ENCODE data around the gene SLC25A38.
"Not testable (repeated sequence)": the region's sequence is repeated elsewhere in the genome, so short reads cannot be mapped to it uniquely, and the experiment has no call there.

SLC25A38 gene

DNA sequence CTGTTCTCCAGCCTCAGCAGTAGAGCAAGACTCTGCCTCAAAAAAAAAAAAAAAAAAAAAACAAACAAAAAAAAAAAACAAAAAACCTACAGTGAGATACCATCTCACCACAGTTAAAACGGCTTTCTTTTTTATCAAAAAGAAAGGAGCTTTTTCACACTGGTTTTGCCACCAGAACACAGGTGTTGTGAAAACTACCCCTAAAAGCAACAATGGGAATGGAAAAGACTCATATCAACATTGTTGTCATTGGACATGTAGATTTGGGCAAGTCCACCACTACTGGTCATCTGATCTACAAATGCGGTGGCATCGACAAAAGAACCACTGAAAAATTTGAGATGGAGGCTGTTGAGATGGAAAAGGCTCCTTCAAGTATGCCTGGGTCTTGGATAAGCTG lies 24.8 kb upstream of the SLC25A38 start:
- no peak overlapping the region for H3K4me3 ChIP-seq (ENCODE audit: low read depth, low read length)
- no peak for DNase-seq (ENCODE audit: low read depth)
- TF ChIP-seq, protein P1, sequence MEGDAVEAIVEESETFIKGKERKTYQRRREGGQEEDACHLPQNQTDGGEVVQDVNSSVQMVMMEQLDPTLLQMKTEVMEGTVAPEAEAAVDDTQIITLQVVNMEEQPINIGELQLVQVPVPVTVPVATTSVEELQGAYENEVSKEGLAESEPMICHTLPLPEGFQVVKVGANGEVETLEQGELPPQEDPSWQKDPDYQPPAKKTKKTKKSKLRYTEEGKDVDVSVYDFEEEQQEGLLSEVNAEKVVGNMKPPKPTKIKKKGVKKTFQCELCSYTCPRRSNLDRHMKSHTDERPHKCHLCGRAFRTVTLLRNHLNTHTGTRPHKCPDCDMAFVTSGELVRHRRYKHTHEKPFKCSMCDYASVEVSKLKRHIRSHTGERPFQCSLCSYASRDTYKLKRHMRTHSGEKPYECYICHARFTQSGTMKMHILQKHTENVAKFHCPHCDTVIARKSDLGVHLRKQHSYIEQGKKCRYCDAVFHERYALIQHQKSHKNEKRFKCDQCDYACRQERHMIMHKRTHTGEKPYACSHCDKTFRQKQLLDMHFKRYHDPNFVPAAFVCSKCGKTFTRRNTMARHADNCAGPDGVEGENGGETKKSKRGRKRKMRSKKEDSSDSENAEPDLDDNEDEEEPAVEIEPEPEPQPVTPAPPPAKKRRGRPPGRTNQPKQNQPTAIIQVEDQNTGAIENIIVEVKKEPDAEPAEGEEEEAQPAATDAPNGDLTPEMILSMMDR (conservative IDR thresholded peaks at IDR 0.05; ENCODE audit: low read depth, low read length): no peak

DNA sequence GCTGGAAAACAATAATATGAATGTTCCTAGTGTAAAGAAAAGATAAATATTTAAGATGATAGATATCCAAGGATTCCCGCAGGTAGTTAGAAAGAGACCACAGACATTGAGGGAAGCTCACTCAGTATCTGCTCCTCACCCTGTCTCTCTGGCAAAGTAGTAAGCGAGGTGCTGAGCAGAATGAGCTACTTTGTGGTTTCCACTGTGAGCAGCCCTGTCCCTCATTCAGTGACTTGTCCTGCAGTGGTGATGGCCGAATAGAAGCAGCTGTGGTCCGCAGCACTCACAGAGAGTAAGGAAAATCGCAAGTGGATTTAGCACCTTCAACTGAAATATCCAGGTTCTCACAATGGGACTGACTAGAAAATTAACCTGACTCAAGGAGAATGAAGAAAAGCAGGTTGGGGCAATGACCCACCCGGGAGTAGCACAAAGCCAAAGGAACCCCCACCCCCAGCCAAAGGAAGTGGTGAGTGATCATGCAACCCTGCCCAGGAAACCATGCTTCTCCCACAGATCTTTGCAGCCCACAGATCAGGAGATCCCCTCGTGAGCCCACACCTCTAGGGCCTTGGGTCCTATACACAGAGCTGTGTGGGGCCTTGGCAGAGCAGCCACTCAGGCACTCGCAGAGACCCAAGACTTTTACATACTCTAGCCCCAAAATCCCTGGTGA lies 21.8 kb upstream of the SLC25A38 start:
- no peak for DNase-seq (ENCODE audit: low read depth)
- TF ChIP-seq, protein P1 (conservative IDR thresholded peaks at IDR 0.05; ENCODE audit: low read depth, low read length): no peak
- no peak overlapping the region for H3K4me3 ChIP-seq (ENCODE audit: low read depth, low read length)

DNA sequence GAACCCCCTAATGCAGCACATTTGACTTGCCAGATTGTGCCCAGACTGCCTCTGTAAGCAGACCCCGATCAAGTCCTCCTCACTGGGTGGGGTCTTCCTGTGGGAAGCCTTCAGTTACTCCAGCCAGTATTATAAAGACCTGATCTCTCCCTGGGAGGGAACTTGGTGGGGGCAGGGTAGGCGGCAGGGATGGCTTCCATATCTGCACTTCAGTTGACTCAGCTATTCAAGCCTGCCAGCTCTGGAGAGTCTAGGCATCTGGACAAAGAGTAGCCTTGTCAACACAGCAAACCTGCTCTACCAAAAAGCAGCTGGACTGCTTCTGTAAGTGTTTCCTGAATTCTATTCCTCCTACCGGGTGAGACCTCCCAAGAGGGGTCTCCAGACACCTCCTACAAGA lies 21.0 kb upstream of the SLC25A38 start:
- DNase-seq (ENCODE audit: low read depth): no peak
- TF ChIP-seq, protein P1 (conservative IDR thresholded peaks at IDR 0.05; ENCODE audit: low read depth, low read length): no peak
- H3K4me3 ChIP-seq (ENCODE audit: low read depth, low read length): no peak overlapping the region

DNA sequence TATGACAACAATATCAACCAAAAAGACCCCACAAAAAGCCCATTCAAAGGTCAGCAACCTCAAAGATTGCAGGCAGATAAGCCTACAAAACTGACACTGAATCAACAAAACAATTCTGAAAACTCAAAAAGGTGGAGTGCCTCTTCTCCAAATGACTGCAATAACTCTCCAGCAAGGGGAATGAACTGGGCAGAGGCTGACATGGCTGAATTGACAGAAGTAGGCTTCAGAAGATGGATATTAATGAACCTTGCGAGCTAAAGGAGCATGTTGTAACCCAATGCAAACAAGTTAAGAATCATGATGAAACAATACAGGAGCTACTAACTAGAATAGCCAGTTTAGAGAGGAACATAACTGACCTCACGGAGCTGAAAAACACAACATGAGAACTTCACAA lies 20.4 kb upstream of the SLC25A38 start:
- no peak overlapping the region for H3K4me3 ChIP-seq (ENCODE audit: low read depth, low read length)
- no peak for DNase-seq (ENCODE audit: low read depth)
- TF ChIP-seq, protein P1 (conservative IDR thresholded peaks at IDR 0.05; ENCODE audit: low read depth, low read length): no peak

DNA sequence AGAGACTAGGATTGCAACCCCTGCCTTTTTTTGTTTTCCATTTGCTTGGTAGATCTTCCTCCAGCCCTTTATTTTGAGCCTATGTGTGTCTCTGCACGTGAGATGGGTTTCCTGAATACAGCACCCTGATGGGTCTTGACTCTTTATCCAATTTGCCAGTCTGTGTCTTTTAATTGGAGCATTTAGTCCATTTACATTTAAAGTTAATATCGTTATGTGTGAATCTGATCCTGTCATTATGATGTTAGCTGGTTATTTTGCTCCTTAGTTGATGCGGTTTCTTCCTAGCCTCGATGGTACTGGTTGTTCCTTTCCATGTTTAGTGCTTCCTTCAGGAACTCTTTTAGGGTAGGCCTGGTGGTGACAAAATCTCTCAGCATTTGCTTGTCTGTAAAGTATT lies 12.7 kb upstream of the SLC25A38 start:
- not testable (repeated sequence) for DNase-seq (ENCODE audit: low read depth); H3K4me3 ChIP-seq (ENCODE audit: low read depth, low read length)

DNA sequence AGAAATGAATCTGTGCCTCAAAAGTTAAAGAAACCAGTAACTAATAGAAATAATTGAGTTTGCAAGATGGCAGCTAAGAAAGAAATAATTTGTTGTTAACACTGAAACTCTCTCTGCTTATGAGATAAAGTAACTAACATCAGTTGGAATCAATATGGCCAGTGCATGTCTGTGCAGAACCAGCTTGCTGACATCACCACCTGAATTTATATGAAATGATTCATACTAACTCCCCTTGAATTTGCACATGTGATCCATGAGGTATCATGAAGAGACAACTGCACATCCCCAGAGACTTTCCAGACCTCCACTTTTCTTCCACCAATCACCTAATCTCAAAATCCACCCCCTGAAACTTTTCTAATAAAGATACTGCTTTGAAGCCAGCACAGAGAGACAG lies 10.3 kb upstream of the SLC25A38 start:
- DNase-seq (ENCODE audit: low read depth): no peak
- TF ChIP-seq, protein P1 (conservative IDR thresholded peaks at IDR 0.05; ENCODE audit: low read depth, low read length): no peak

DNA sequence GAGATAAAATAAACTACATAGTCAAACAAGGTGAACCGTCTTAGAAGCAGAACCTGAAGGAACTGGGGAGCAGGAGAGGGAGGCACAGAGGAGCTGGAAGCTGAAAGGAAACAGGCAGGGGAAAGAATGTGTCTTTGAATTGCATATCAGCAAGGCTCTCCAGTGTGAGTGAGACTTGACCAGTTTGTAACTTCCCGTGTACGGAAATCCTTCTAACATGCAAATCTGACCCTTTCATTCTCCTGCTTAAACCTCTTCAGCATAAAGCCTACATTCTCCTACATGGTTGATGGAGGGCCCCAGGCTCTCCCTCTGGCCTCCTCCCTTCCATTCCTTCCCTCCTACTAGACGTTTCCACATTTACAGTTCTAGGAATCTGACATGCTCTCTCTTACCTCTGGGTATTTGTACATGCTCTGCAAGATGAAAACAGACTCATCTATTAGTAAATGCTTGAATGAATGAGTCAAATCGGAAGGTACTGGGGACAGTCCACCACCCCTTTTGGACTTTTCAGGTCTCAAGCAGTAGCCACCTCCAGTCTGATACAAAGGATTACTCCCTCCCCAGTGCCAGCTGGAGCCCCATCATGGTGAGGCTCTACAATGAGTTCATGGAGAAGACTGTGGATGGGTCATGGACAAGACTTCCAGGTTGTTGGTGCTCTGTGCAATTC lies 6.1 kb upstream of the SLC25A38 start:
- DNase-seq (ENCODE audit: low read depth): no peak
- H3K4me3 ChIP-seq (ENCODE audit: low read depth, low read length): no peak overlapping the region
- TF ChIP-seq, protein P1 (conservative IDR thresholded peaks at IDR 0.05; ENCODE audit: low read depth, low read length): no peak

More for the DNA sequence above, 10.3 kb upstream of the SLC25A38 start:
- no peak overlapping the region for H3K4me3 ChIP-seq (ENCODE audit: low read depth, low read length)
